Measurements from ENCODE around the gene KCNJ6.

DNA sequence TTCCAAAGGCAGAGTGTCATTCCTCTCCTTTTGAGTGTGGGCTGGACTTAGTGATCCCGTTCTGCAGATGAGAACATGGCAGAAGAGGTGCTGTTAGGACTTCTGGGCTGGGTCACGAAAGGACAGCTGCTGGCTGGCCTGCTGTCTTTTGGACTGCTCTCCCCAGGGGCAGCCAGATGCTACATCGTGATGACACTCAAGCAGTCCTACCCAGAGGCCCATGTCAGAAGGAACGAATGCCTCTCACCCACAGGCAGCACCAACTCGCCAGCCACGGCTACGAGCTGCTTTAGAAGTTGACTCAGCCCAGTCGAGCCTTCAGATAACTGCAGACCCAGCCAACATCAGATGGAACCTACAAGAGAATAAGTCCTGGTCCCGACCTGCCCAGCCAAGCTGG is 156.5 kb downstream of the KCNJ6 start:
- TF ChIP-seq FOXA1 (IDR thresholded peaks at IDR 0.05) = no peak
- TF ChIP-seq CTBP1 (IDR thresholded peaks at IDR 0.05; ENCODE audit: borderline replicate concordance) = no peak
- no peak for TF ChIP-seq SUZ12 (IDR thresholded peaks at IDR 0.05)
- no peak for TF ChIP-seq LEF1 (IDR thresholded peaks at IDR 0.05; ENCODE audit: borderline replicate concordance)
- TF ChIP-seq ELF4 (IDR thresholded peaks at IDR 0.05) = no peak
- TF ChIP-seq L3MBTL2 (conservative IDR thresholded peaks at IDR 0.05) = no peak
- no peak for TF ChIP-seq FOXM1 (IDR thresholded peaks at IDR 0.05; ENCODE audit: borderline replicate concordance)
- no peak for TF ChIP-seq NFRKB (IDR thresholded peaks at IDR 0.05)
- TF ChIP-seq, protein P1, sequence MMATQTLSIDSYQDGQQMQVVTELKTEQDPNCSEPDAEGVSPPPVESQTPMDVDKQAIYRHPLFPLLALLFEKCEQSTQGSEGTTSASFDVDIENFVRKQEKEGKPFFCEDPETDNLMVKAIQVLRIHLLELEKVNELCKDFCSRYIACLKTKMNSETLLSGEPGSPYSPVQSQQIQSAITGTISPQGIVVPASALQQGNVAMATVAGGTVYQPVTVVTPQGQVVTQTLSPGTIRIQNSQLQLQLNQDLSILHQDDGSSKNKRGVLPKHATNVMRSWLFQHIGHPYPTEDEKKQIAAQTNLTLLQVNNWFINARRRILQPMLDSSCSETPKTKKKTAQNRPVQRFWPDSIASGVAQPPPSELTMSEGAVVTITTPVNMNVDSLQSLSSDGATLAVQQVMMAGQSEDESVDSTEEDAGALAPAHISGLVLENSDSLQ (IDR thresholded peaks at IDR 0.05) = no peak
- TF ChIP-seq TARDBP (IDR thresholded peaks at IDR 0.05) = no peak
- no peak for TF ChIP-seq BHLHE40 (IDR thresholded peaks at IDR 0.05; ENCODE audit: borderline replicate concordance)
- TF ChIP-seq ZNF384 (IDR thresholded peaks at IDR 0.05) = no peak

Data from HEK293T (cell line).